ENCODE results near the gene OR5D18.

- TF ChIP-seq CTCF (IDR thresholded peaks at IDR 0.05) (no peak), SIN3A (IDR thresholded peaks at IDR 0.05; ENCODE audit: borderline replicate concordance, insufficient read depth, low read depth, low read length) (no peak), POLR2AphosphoS5 (IDR thresholded peaks at IDR 0.05; ENCODE audit: low read depth, low read length) (no peak), REST (IDR thresholded peaks at IDR 0.05; ENCODE audit: insufficient read depth in 1 of 2, low read depth in 2 of 2, low read length in 1 of 2) (no peak)
Observed at GRCh38 chr11:55849037-55849436, 29.6 kb downstream of the OR5D18 start.
